ENCODE results near the gene TPCN1.

TPCN1 gene

GRCh38 chr12:113266106-113266895, 45.0 kb downstream of the TPCN1 start:
- DNase-seq, result no peak

GRCh38 chr12:113267621-113268020, 46.4 kb downstream of the TPCN1 start:
- no peak for DNase-seq

GRCh38 chr12:113268136-113268535, 46.9 kb downstream of the TPCN1 start:
- no peak for DNase-seq

GRCh38 chr12:113268621-113269020, 47.4 kb downstream of the TPCN1 start:
- no peak for DNase-seq

GRCh38 chr12:113269257-113269943, 48.1 kb downstream of the TPCN1 start:
- no peak for DNase-seq

GRCh38 chr12:113270709-113271009, 49.4 kb downstream of the TPCN1 start:
- DNase-seq, result no peak

- no peak for DNase-seq
Measured at GRCh38 chr12:113271466-113271852, 50.2 kb downstream of the TPCN1 start.

- DNase-seq, result peak; percentile 55
Measured at GRCh38 chr12:113271853-113272561, 50.7 kb downstream of the TPCN1 start.

GRCh38 chr12:113273053-113273725, 51.9 kb downstream of the TPCN1 start:
- DNase-seq, result no peak

GRCh38 chr12:113274848-113275247, 53.6 kb downstream of the TPCN1 start:
- no peak for DNase-seq

- no peak for DNase-seq
Measured at GRCh38 chr12:113276306-113276705, 55.0 kb downstream of the TPCN1 start.

GRCh38 chr12:113276946-113277500, 55.8 kb downstream of the TPCN1 start:
- no peak for DNase-seq

- no peak for DNase-seq
Measured at GRCh38 chr12:113277511-113277910, 56.2 kb downstream of the TPCN1 start.

GRCh38 chr12:113278141-113278540, 56.9 kb downstream of the TPCN1 start:
- DNase-seq, result no peak

GRCh38 chr12:113278633-113279032, 57.4 kb downstream of the TPCN1 start:
- DNase-seq, result no peak

GRCh38 chr12:113284751-113285150, 63.5 kb downstream of the TPCN1 start:
- no peak for DNase-seq

- DNase-seq, result no peak
Measured at GRCh38 chr12:113285679-113286610, 64.7 kb downstream of the TPCN1 start.

- DNase-seq, result no peak
Measured at GRCh38 chr12:113286712-113287111, 65.4 kb downstream of the TPCN1 start.

- no peak for DNase-seq
Measured at GRCh38 chr12:113287146-113287898, 66.1 kb downstream of the TPCN1 start.

GRCh38 chr12:113287899-113288282, 66.6 kb downstream of the TPCN1 start:
- no peak for DNase-seq

- no peak for DNase-seq
Measured at GRCh38 chr12:113289361-113289760, 68.1 kb downstream of the TPCN1 start.
